Erythroblast (primary cell): Measurements from ENCODE around the gene MIA2.

Experiments used
- GATA1 ChIP-seq: IDR thresholded peaks from 2 replicates; pipeline ENCODE4 v1.6.1; 2011; ENCODE audit warnings: low read depth, mild to moderate bottlenecking, control low read depth, low read length, moderate library complexity
- POLR2A ChIP-seq: IDR thresholded peaks from 2 replicates; pipeline ENCODE4 v1.6.1; 2011; ENCODE audit warnings: mild to moderate bottlenecking, low read length

- TF ChIP-seq POLR2A (no peak), GATA1 (no peak)
Observed at GRCh38 chr14:39307815-39308214, 74.1 kb downstream of the MIA2 start.
